Breast epithelium (tissue), 3 donors: ENCODE measurements around the gene EPC1.

Experiments used
- POLR2A ChIP-seq: fragments of 450-650 bp; IDR thresholded peaks from one replicate; pipeline ENCODE4 v1.6.1; 2016; ENCODE audit warnings: antibody characterized with exemption, mild to moderate bottlenecking, moderate library complexity
- POLR2AphosphoS5 ChIP-seq, 3 donors: sonication (generic); formaldehyde crosslinking; IDR thresholded peaks; one replicate each; pipeline ENCODE4 v1.6.1; 2017; ENCODE audit warnings: antibody characterized with exemption in 3 of 3

DNA sequence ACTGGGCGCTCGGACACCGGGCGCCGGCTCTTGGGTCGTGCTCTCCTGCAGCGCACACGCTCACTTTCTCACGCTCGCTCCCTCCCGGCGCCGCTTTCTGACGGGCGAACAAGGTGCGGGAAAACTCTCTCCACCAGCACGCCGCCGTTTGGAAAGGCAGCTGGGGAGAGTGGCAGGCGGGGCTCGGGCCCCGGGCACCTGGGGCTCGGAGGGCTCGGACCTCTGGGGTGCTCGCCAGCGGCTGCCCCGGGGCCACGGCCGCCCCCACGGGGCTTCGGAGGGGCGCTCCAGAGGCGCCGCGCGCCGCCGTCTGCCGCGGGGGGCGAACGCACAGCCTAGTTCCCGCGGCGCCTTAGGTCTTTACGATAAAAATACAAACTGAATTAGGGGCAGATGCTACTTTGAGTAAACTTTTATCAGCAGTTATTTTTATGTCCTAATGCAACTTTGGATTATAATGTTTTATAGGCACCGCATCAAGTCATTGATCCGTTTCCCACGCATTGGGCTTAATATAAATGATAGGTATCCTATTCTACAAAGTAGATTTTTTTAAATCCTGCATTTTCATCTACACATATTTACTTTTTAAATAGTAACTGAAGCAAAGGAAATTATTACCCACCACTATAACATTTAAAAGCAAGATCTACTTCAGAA is 535 bp upstream of the EPC1 start:
- TF ChIP-seq POLR2AphosphoS5 (IDR thresholded peaks at IDR 0.05) (no peak), POLR2A (no peak)
